ENCODE measurements around the gene PTPN1.

The PTPN1 gene

GRCh38 chr20:50545126-50545525, 34.9 kb downstream of the PTPN1 start:
- TF ChIP-seq, protein P1, sequence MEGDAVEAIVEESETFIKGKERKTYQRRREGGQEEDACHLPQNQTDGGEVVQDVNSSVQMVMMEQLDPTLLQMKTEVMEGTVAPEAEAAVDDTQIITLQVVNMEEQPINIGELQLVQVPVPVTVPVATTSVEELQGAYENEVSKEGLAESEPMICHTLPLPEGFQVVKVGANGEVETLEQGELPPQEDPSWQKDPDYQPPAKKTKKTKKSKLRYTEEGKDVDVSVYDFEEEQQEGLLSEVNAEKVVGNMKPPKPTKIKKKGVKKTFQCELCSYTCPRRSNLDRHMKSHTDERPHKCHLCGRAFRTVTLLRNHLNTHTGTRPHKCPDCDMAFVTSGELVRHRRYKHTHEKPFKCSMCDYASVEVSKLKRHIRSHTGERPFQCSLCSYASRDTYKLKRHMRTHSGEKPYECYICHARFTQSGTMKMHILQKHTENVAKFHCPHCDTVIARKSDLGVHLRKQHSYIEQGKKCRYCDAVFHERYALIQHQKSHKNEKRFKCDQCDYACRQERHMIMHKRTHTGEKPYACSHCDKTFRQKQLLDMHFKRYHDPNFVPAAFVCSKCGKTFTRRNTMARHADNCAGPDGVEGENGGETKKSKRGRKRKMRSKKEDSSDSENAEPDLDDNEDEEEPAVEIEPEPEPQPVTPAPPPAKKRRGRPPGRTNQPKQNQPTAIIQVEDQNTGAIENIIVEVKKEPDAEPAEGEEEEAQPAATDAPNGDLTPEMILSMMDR (IDR thresholded peaks at IDR 0.05; ENCODE audit: extremely low read depth, insufficient read depth, missing control alignments): no peak
- no peak for DNase-seq (ENCODE audit: low spot score)
- in situ Hi-C loops (cut with MboI; ENCODE audit: low pct_unique_long_range_greater_than_20kb, low sequenced_read_pairs, unreplicated experiment): no loop called here

DNA sequence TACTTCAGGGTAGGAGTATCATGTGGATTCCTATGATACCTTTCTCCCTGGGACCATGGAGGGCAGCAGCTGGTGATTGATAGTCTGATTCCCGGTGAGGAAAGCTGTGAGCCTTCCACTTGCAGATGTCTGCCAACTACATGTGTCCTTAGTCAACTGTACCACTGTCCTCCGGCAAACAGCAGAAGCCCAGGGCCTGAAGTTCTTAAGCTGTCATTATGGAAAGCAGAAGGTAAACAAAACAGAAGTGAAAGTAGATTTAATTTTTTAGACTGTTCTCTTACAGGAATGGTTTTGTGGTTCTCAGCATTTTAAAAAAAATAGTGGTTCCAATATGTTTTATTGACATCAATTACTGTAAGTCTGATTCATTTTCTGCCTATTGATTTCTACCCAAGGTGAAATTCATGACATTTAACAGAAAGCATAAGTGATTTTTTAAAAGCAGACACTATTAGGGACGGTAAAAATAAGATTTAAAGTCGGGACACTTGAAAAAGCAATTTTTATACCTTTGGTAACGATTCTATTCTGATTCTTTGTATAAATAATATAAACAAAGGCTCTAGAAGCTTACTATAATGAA, 36.6 kb downstream of the PTPN1 start:
- DNase-seq (ENCODE audit: low spot score): peak; percentile 20
- in situ Hi-C loops (cut with MboI; ENCODE audit: low pct_unique_long_range_greater_than_20kb, low sequenced_read_pairs, unreplicated experiment): no loop called here
- TF ChIP-seq, protein P1 (IDR thresholded peaks at IDR 0.05; ENCODE audit: extremely low read depth, insufficient read depth, missing control alignments): no peak

- in situ Hi-C loops (cut with MboI; ENCODE audit: low pct_unique_long_range_greater_than_20kb, low sequenced_read_pairs, unreplicated experiment): no loop called here
- no peak for DNase-seq (ENCODE audit: low spot score)
- TF ChIP-seq, protein P1 (IDR thresholded peaks at IDR 0.05; ENCODE audit: extremely low read depth, insufficient read depth, missing control alignments): no peak
Measured at GRCh38 chr20:50547964-50548363, 37.8 kb downstream of the PTPN1 start.

DNA sequence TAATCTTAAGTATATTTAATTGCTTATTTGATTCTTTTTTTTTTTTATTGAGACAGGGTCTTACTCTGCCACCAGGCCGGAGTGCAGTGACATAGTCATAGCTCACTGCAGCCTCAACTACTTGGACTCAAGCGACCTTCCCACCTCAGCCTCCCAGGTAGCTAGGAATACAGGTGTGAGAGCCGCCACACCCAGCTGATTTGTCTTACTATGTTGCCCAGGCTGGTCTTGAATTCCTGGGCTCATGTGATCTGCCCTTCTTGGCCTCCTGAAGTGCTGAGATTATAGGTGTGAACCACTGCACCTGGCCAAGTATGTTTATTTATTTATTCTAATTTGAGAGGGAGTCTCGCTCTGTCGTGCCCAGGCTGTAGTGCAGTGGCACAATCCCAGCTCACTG, 38.2 kb downstream of the PTPN1 start:
- in situ Hi-C loops (cut with MboI; ENCODE audit: low pct_unique_long_range_greater_than_20kb, low sequenced_read_pairs, unreplicated experiment): no loop called here
- TF ChIP-seq, protein P1 (IDR thresholded peaks at IDR 0.05; ENCODE audit: extremely low read depth, insufficient read depth, missing control alignments): no peak
- DNase-seq (ENCODE audit: low spot score): no peak

DNA sequence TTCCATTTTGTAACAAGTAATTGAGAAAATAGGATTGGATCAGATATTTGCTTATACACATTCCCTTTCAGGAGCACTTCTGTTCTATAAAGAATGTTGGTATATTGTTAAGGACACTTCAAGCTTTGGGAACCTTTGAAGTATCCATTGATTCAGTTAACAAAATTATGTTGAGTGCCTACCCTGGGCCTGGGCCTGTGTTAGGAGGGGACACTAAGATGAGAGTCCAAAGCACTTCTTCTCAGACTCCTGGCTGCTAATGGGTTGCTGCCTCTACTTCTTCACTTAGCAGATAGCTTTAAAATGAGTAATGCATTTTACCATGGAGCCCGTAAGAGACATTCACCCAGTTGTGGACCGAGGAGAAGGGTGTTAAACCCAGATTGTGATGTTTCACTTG, 40.3 kb downstream of the PTPN1 start:
- DNase-seq (ENCODE audit: low spot score): no peak
- TF ChIP-seq, protein P1 (IDR thresholded peaks at IDR 0.05; ENCODE audit: extremely low read depth, insufficient read depth, missing control alignments): no peak
- in situ Hi-C loops (cut with MboI; ENCODE audit: low pct_unique_long_range_greater_than_20kb, low sequenced_read_pairs, unreplicated experiment): no loop called here

- DNase-seq (ENCODE audit: low spot score): no peak
- TF ChIP-seq, protein P1 (IDR thresholded peaks at IDR 0.05; ENCODE audit: extremely low read depth, insufficient read depth, missing control alignments): no peak
- in situ Hi-C loops (cut with MboI; ENCODE audit: low pct_unique_long_range_greater_than_20kb, low sequenced_read_pairs, unreplicated experiment): no loop called here
Measured at GRCh38 chr20:50551288-50551687, 41.1 kb downstream of the PTPN1 start.
